Neural progenitor cell (in vitro differentiated cells): ENCODE measurements around the gene GNAZ. TPM values are rescaled to one million over a fixed set of nuclear protein-coding genes. Genes with fewer than 3 reads are reported as not detected.
"Not testable (repeated sequence)": the region's sequence is repeated elsewhere in the genome, so short reads cannot be mapped to it uniquely, and the experiment has no call there.

Experiments used
- DNase-seq: peaks from one replicate; pipeline ENCODE4 v3.0.0-alpha.2; 2016; ENCODE audit warnings: low spot score
- H2AFZ ChIP-seq: fragments of 200-600 bp; sonication (generic); replicated peaks from 2 replicates; pipeline ENCODE4 v1.6.1; 2016; ENCODE audit warnings: antibody characterized with exemption
- H3F3A ChIP-seq: fragments of 200-600 bp; sonication (generic); 2 replicates; pipeline ENCODE4 v1.6.1; 2016; ENCODE audit warnings: antibody characterized with exemption, low read depth
- H3K27ac ChIP-seq: fragments of 200-600 bp; sonication (generic); 2 replicates; pipeline ENCODE4 v1.5.1; 2016; ENCODE audit warnings: mild to moderate bottlenecking
- H3K27me3 ChIP-seq: fragments of 200-600 bp; sonication (generic); 2 replicates; pipeline ENCODE4 v1.6.1; 2016; ENCODE audit warnings: mild to moderate bottlenecking, moderate library complexity
- H3K36me3 ChIP-seq: fragments of 200-600 bp; sonication (generic); 2 replicates; pipeline ENCODE4 v1.5.1; 2016
- H3K4me1 ChIP-seq: fragments of 200-600 bp; sonication (generic); 2 replicates; pipeline ENCODE4 v1.6.1; 2016; ENCODE audit warnings: mixed run types
- H3K4me2 ChIP-seq: fragments of 200-600 bp; sonication (generic); 2 replicates; pipeline ENCODE4 v1.6.1; 2016
- H3K4me3 ChIP-seq: fragments of 200-600 bp; sonication (generic); 2 replicates; pipeline ENCODE4 v1.5.1; 2016
- H3K79me2 ChIP-seq: fragments of 200-600 bp; sonication (generic); 2 replicates; pipeline ENCODE4 v1.6.1; 2016; ENCODE audit warnings: low read depth
- H3K9ac ChIP-seq: fragments of 200-600 bp; sonication (generic); 2 replicates; pipeline ENCODE4 v1.6.1; 2016
- H3K9me3 ChIP-seq: fragments of 200-600 bp; sonication (generic); 2 replicates; pipeline ENCODE4 v1.5.1; 2016; ENCODE audit warnings: low read depth
- H4K20me1 ChIP-seq: fragments of 200-600 bp; sonication (generic); 2 replicates; pipeline ENCODE4 v1.6.1; 2016; ENCODE audit warnings: low read depth
- H3K27ac Mint-ChIP-seq: 3 replicates; pipeline ENCODE4 v1.8.0; 2021; ENCODE audit warnings: mixed read lengths
- H3K27me3 Mint-ChIP-seq: 2 replicates; pipeline ENCODE4 v1.8.0; 2022; ENCODE audit warnings: low read depth, mild to moderate bottlenecking, inconsistent platforms, moderate library complexity, mixed read lengths; ENCODE audit not compliant: insufficient read depth
- H3K36me3 Mint-ChIP-seq: 3 replicates; pipeline ENCODE4 v1.8.0; 2021; ENCODE audit warnings: mixed read lengths
- H3K4me1 Mint-ChIP-seq: 3 replicates; pipeline ENCODE4 v1.8.0; 2021; ENCODE audit warnings: mixed read lengths
- H3K4me3 Mint-ChIP-seq: 3 replicates; pipeline ENCODE4 v1.8.0; 2021; ENCODE audit warnings: mild to moderate bottlenecking, moderate library complexity, mixed read lengths
- H3K9me3 Mint-ChIP-seq: 3 replicates; pipeline ENCODE4 v1.8.0; 2020; ENCODE audit warnings: mixed read lengths
- EZH2 ChIP-seq: fragments of 200-600 bp; sonication (generic); IDR thresholded peaks from 2 replicates; pipeline ENCODE4 v1.6.1; 2017; ENCODE audit warnings: antibody characterized with exemption, mild to moderate bottlenecking, moderate library complexity
- EZH2phosphoT487 ChIP-seq: fragments of 200-600 bp; sonication (generic); IDR thresholded peaks from 2 replicates; pipeline ENCODE4 v1.6.1; 2017; ENCODE audit warnings: antibody characterized with exemption
- total RNA-seq: library from RNA; depleted of rRNA; stranded (reverse); fragments of >200 nt; gene quantifications from 2 replicates; pipeline ENCODE4 v1.2.3, GENCODE V29; 2015; ENCODE audit warnings: low replicate concordance
- TF ChIP-seq, protein P1 (sequence below): fragments of 200-600 bp; sonication (generic); IDR thresholded peaks from 2 replicates; pipeline ENCODE4 v1.5.1; 2017; ENCODE audit warnings: antibody characterized with exemption, mild to moderate bottlenecking

The GNAZ gene
- total RNA-seq, 1 donor from 2014 or later = 16.5 TPM

DNA sequence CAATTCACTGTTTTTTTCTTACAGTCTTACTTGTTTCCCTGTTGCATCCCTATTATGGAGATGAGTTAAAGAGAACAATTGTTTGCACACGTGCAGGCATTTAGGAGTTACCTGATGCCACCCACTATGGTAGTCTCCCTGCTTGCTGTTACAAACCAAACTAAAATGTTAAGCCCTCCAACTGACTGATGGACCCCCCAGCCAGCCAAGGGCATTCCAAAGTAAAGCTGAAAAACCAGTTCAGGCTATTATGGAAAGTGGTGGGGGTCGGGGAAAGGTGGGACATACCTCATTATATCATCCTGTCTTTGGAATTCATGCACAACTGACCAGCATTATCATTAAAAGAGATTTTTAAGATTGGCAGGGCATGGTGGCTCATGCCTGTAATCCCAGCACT lies 47.0 kb upstream of the GNAZ start:
- H3K27ac Mint-ChIP-seq = no peak overlapping the region
- no peak overlapping the region for H3K9ac ChIP-seq
- no peaks in the 10 kb centered on the region for H3K36me3 Mint-ChIP-seq
- no peak overlapping the region for H3K4me3 Mint-ChIP-seq
- no peak for DNase-seq
- no peaks in the 10 kb centered on the region for H4K20me1 ChIP-seq
- no peak overlapping the region for H3K4me2 ChIP-seq
- no peaks in the 10 kb centered on the region for H3K79me2 ChIP-seq
- no peaks in the 10 kb centered on the region for H3K27me3 ChIP-seq
- H3K27me3 Mint-ChIP-seq = peaks cover 3% of the 10 kb centered on the region
- no peak overlapping the region for H3K27ac ChIP-seq
- H2AFZ ChIP-seq = no peak overlapping the region
- no peaks in the 10 kb centered on the region for H3K4me1 Mint-ChIP-seq
- H3K9me3 ChIP-seq = no peaks in the 10 kb centered on the region
- no peaks in the 10 kb centered on the region for H3K4me1 ChIP-seq
- H3K36me3 ChIP-seq = no peaks in the 10 kb centered on the region
- no peaks in the 10 kb centered on the region for H3F3A ChIP-seq
- TF ChIP-seq, protein P1, sequence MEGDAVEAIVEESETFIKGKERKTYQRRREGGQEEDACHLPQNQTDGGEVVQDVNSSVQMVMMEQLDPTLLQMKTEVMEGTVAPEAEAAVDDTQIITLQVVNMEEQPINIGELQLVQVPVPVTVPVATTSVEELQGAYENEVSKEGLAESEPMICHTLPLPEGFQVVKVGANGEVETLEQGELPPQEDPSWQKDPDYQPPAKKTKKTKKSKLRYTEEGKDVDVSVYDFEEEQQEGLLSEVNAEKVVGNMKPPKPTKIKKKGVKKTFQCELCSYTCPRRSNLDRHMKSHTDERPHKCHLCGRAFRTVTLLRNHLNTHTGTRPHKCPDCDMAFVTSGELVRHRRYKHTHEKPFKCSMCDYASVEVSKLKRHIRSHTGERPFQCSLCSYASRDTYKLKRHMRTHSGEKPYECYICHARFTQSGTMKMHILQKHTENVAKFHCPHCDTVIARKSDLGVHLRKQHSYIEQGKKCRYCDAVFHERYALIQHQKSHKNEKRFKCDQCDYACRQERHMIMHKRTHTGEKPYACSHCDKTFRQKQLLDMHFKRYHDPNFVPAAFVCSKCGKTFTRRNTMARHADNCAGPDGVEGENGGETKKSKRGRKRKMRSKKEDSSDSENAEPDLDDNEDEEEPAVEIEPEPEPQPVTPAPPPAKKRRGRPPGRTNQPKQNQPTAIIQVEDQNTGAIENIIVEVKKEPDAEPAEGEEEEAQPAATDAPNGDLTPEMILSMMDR = no peak
- TF ChIP-seq EZH2 (no peak), EZH2phosphoT487 (no peak)
- H3K4me3 ChIP-seq = no peak overlapping the region
- H3K9me3 Mint-ChIP-seq = peaks cover 4% of the 10 kb centered on the region

DNA sequence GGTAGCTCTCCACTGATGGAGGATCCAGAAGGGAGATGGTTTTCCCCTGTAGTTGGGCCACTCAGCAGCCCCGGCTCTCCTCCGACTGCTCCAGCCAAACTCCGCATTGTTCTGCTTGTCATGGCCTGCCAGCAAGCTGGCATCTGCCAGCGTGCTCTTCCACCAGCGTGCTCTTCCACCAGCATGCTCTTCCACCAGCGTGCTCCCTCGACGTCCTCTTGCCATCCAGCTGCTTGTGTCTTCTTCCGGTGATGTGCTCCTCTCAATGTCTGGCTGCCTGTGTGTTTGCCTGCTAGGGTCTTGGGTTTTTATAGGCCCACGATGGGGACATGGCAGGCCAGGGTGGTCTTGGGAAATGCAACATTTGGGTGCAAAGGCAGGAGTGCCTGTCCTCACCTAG lies 43.5 kb upstream of the GNAZ start:
- Histone ChIP-seq H3K4me3 (no peak overlapping the region), H3K9me3 (no peaks in the 10 kb centered on the region), H3K27me3 (no peaks in the 10 kb centered on the region), H3K36me3 (no peaks in the 10 kb centered on the region), H4K20me1 (no peaks in the 10 kb centered on the region), H3K27ac (no peak overlapping the region), H3K79me2 (no peaks in the 10 kb centered on the region), H3K4me1 (peaks cover 22% of the 10 kb centered on the region), H3K4me2 (no peak overlapping the region), H2AFZ (no peak overlapping the region), H3F3A (peaks cover 24% of the 10 kb centered on the region), H3K9ac (no peak overlapping the region)
- TF ChIP-seq EZH2phosphoT487 (no peak), EZH2 (no peak)
- TF ChIP-seq, protein P1 = no peak
- H3K9me3 Mint-ChIP-seq = peaks cover under 1% of the 10 kb centered on the region
- no peak for DNase-seq
- H3K36me3 Mint-ChIP-seq = no peaks in the 10 kb centered on the region
- H3K4me1 Mint-ChIP-seq = peaks cover 11% of the 10 kb centered on the region
- peaks cover 5% of the 10 kb centered on the region for H3K27me3 Mint-ChIP-seq
- H3K27ac Mint-ChIP-seq = no peak overlapping the region
- H3K4me3 Mint-ChIP-seq = no peak overlapping the region

DNA sequence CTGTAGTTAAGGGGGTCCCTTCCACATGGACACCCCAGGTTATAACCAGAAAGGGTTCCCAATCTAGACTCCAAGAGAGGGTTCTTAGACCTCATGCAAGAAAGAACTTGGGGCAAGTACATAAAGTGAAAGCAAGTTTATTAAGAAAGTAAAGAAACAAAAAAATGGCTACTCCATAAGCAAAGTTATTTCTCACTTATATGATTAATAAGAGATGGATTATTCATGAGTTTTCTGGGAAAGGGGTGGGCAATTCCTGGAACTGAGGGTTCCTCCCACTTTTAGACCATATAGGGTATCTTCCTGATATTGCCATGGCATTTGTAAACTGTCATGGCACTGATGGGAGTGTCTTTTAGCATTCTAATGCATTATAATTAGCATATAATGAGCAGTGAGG lies 42.5 kb upstream of the GNAZ start:
- not testable (repeated sequence) for H3K36me3 ChIP-seq, H3K27ac Mint-ChIP-seq, H3K27me3 Mint-ChIP-seq, H3K27me3 ChIP-seq, DNase-seq, H3K27ac ChIP-seq, H3K4me2 ChIP-seq, H4K20me1 ChIP-seq, H3K79me2 ChIP-seq, H3K9me3 ChIP-seq, H3K4me3 Mint-ChIP-seq, H2AFZ ChIP-seq, H3K4me3 ChIP-seq, H3K36me3 Mint-ChIP-seq, H3K9me3 Mint-ChIP-seq, H3K9ac ChIP-seq
- H3K4me1 ChIP-seq = peaks cover 24% of the 10 kb centered on the region
- H3K4me1 Mint-ChIP-seq = peaks cover 11% of the 10 kb centered on the region
- peaks cover 24% of the 10 kb centered on the region for H3F3A ChIP-seq

DNA sequence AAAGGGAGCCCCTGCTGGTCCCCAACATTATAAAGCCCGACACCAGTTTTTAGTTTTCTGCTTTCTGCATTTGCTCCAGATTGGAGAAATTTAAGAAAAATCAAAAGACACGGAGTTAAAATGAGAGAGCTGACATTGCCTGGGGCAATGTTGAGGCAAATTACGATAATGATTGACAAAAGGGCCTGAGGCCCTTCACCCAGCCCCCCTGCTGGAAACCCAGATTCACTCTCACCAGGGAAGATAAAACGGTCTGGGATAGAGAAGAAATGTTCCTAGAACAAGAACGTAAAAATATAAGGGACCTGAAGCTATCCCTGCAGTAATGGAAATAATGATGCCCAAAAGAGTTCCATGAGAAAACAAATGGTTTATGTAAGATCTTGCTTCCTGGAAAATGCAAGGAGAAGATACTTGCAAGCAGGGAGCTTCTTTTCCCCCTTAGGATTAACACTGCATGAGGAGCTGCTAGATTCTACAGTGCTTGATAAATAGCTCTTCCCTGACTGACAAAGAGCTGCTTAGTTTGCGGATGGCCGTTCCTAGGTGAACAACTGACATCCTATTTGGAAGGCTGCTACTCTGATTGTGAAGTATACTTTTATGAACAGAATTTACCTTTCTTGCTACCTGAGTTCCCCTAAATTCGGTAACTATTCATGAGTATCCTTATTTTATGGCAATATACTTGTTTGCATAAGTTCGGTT lies 40.6 kb upstream of the GNAZ start:
- H3K4me2 ChIP-seq = peak overlapping the region; percentile 65
- H3K27me3 ChIP-seq = no peaks in the 10 kb centered on the region
- H2AFZ ChIP-seq = peak overlapping the region; percentile 92
- Mint-ChIP-seq H3K27ac (no peak overlapping the region), H3K36me3 (no peaks in the 10 kb centered on the region), H3K4me1 (peaks cover 11% of the 10 kb centered on the region), H3K9me3 (no peaks in the 10 kb centered on the region), H3K4me3 (no peak overlapping the region), H3K27me3 (peaks cover 5% of the 10 kb centered on the region)
- H3F3A ChIP-seq = peaks cover 24% of the 10 kb centered on the region
- no peaks in the 10 kb centered on the region for H3K36me3 ChIP-seq
- H3K9ac ChIP-seq = no peak overlapping the region
- peak; percentile 44 for DNase-seq
- H3K79me2 ChIP-seq = no peaks in the 10 kb centered on the region
- H3K4me1 ChIP-seq = peaks cover 27% of the 10 kb centered on the region
- TF ChIP-seq, protein P1 = peak; percentile 23
- TF ChIP-seq EZH2phosphoT487 (no peak), EZH2 (no peak)
- H4K20me1 ChIP-seq = no peaks in the 10 kb centered on the region
- H3K27ac ChIP-seq = peak overlapping the region; percentile 24
- H3K4me3 ChIP-seq = peak overlapping the region; percentile 24
- no peaks in the 10 kb centered on the region for H3K9me3 ChIP-seq
